ENCODE data around the gene CRHR1.

DNA sequence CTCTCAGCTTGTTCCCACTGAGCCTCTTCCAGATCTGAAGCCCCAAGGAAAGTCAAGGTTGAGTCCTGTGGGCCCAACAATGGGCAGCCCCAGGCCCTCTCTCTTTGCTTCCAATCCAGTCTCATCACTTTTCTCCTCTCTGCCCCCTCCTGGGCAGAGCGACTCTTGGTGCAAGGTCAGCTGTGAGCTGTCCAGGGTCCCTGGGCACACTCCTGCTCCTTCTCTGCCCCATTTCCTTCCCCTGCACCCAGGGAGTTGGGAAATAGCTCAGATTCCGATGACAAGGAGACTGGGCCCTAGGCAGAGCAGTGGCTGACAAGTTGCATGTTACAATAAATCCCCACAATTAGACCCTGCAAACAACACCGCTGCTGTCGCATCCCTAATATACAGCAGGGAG is 16.1 kb upstream of the CRHR1 start:
- no peak for TF ChIP-seq POLR2AphosphoS5 (IDR thresholded peaks at IDR 0.05)
- TF ChIP-seq, protein P1, sequence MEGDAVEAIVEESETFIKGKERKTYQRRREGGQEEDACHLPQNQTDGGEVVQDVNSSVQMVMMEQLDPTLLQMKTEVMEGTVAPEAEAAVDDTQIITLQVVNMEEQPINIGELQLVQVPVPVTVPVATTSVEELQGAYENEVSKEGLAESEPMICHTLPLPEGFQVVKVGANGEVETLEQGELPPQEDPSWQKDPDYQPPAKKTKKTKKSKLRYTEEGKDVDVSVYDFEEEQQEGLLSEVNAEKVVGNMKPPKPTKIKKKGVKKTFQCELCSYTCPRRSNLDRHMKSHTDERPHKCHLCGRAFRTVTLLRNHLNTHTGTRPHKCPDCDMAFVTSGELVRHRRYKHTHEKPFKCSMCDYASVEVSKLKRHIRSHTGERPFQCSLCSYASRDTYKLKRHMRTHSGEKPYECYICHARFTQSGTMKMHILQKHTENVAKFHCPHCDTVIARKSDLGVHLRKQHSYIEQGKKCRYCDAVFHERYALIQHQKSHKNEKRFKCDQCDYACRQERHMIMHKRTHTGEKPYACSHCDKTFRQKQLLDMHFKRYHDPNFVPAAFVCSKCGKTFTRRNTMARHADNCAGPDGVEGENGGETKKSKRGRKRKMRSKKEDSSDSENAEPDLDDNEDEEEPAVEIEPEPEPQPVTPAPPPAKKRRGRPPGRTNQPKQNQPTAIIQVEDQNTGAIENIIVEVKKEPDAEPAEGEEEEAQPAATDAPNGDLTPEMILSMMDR (IDR thresholded peaks at IDR 0.05): no peak
- no peak for TF ChIP-seq POLR2A (IDR thresholded peaks at IDR 0.05)
- no peak for TF ChIP-seq EP300 (IDR thresholded peaks at IDR 0.05)
